IPS-NIHi11 (cell line): ENCODE results near the gene CAPZA1.
A peak's percentile ranks its signal among the peaks of the same experiment; 100 is the strongest.

Source experiments
- DNase-seq: peaks from one replicate; pipeline ENCODE4 v3.0.0; 2012; ENCODE audit warnings: mixed read lengths, low spot score

Gene CAPZA1

DNA sequence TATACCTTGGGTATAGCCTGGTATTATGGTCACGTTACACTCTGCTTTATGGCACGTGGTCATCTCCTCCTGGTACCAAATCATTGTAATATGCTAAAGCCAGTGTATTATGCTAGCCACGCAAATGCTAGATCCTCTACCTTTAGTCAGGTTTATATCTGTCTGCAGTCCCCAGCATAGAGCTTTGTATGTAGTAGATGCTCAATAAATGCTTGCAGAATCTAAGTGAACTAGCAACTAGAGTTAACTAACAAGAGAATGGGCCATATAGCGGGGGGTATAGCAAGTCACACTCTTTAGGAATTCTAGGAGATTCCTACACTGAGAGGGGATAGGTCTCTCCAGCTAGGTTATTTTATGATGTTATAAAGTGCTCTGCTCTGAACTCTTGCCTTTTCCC is 57.9 kb downstream of the CAPZA1 start:
- no peak for DNase-seq

DNA sequence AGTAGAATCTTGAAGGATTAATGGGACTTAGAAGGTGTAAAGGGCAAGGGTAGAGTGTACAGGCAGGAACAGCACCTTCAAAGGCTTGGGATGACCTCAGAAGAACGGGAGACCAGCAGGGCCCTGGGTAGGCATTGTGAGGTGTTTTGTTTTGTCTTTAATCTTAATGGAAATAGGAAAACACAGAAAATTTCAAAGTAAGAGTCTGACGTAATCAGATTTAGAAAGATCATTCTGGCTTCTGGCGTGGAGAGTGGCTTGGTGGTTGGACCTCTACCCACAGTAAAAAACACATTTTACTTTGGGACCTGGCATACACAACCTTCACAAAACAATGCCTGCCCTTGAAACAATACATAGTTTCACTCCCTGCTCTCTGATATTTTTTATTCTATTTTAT is 59.0 kb downstream of the CAPZA1 start:
- no peak for DNase-seq

DNA sequence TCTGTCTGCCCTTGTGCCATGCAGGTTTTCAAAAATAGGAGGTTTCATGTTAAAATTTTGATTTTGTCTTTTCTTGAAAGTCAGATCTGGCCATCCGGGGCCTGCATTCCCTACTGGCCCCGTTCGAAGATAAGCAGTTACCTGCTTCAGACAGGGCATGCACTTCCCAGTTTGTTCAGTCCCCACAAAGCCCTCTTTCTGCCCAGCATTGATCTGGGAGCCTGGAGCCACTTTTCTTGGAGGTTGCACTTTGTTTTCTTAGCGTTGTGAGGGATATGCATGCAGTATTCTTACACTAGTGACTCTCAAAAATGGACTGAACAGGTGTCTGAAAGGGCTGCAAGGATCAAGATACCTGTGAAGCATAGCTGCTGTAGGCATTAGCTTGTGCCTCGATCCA is 66.3 kb downstream of the CAPZA1 start:
- DNase-seq, result no peak

DNA sequence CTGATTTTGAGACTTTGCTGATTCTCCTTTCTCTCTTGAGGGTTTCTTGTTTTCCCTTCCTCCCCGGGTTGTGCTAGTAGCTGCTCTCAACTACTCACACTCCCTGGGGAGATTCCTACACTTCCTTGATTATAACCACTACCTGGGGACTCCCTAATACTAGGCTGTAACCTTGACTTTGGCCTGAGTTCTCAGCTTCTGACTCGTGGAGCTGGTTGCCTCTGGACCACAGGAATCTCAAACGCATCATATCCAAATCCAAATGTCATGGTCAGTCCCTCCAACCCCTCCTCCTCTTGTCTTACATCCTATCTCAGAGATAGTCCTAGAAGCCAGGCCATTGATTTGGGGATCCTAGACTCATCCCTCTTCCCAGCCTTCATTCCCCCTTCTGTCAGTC is 66.8 kb downstream of the CAPZA1 start:
- no peak for DNase-seq

DNA sequence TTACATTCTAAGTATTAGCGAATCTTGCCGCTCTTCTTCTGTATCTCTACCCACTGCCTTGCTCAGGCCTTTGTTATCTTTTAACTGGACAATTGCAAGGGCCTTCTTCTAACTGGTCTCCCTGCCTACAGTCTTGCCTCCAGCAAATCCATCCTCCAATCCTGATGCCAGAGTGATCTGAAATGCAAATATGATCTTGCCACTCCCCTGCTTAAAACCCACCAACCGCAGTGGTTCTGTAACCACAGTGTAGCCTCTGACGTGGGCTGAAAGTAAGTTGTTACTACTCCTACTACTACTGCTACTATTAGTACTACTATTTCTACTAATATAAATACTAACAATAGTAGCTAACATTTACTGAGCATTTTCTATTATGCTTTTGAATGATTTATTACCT is 67.2 kb downstream of the CAPZA1 start:
- DNase-seq, result no peak

DNA sequence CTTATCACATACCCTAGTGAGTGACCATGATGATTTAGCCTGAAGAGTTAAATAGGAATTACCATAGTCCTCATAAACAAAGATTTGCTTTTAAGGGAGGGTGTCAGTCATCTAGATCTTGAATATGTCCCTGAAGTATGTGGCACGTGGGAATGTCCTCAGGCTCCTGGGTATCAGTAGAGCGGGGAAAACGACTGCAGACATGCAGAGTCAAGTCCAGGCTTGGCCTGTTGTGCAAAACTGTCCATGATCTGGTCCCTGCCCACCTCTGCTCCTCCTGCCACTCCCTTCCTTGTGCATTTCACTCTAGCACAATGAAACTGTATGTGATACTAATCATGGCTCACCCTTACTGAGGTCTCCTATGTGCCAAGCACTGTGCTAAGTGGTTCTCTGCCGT is 67.7 kb downstream of the CAPZA1 start:
- no peak for DNase-seq

DNA sequence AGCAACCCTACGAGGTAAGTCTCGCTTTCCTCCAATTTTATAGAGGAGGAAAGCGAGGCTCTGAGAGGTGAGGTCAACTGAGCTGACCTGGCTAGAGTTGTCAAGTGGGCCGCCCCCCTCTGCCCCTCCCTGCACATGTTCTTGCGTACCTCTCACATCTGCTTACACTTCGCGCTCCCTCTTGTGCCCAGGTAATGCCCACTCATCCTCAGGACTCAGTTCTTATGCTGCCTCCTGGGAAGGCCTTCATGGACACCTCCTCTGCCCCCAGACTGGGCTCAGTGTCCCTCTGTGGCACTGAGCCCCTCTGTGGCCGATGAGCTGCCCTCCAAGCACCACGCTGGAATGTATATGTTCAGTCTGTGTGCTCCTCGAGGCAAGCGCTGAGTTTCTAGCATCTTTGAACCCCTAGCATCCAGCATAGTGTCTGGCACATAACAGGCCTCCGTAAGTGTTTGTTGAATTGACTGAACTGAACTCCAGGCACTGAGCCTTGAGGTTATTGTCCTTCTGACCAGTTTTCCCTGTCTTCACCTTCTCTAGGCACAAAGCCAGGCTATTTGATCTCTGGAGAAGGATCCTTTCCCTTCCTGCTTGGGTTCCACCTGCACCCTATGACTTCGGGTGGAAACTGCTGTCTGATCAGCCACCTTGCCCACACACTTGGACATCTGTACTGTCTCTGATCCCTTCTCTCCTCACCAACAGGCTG is 68.3 kb downstream of the CAPZA1 start:
- DNase-seq, result no peak

DNA sequence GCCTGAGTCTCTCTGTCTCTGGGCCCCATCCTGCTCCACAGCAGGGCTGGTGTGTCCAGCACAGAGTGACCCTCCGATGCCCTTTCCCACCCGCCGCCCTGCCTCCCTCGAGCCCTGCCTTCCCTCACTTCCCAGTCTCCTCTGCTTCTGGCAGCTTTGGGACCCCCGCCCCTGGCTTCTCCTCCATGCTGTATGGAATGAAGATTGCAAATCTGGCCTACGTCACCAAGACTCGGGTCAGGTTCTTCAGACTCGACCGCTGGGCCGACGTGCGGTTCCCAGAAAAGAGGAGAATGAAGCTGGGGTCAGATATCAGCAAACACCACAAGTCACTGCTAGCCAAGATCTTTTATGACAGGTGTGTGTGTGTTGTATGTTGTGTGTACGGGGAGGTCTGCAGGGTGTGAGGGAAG is 69.2 kb downstream of the CAPZA1 start:
- no peak for DNase-seq

DNA sequence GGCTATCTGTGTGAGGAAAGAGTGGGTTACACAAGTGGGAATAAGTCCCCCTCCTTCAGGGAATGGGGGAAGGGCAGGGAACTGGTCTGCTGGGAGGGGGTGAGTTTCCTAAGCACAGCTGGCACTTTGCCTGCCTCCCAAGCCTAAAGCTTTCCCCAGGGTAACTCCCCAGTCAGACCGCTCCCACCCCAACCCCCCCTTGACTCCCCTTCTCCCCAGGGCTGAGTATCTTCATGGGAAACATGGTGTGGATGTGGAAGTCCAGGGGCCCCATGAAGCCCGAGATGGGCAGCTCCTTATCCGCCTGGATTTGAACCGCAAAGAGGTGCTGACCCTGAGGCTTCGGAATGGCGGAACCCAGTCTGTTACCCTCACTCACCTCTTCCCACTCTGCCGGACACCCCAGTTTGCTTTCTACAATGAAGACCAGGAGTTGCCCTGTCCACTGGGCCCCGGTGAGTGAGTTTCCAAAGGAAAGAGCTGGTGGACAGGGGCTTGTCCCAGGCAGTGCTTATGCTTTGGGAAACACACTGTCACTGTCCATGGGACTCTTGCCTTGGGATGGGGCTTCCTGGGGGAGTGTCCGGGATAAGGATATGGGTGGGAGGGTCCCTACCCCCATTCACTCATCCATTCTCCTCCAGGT is 69.7 kb downstream of the CAPZA1 start:
- no peak for DNase-seq

DNA sequence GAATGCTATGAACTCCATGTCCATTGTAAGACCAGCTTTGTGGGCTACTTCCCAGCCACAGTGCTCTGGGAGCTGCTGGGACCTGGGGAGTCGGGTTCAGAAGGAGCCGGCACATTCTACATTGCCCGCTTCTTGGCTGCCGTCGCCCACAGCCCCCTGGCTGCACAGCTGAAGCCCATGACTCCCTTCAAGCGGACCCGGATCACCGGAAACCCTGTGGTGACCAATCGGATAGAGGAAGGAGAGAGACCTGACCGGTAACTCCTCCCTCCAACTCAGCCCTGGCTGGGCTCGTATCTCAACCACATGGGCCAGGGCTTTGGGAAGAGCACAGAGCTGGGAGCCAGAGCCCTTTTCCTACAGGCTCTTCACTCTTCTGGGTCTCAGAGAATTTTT is 70.2 kb downstream of the CAPZA1 start:
- DNase-seq, result no peak

DNA sequence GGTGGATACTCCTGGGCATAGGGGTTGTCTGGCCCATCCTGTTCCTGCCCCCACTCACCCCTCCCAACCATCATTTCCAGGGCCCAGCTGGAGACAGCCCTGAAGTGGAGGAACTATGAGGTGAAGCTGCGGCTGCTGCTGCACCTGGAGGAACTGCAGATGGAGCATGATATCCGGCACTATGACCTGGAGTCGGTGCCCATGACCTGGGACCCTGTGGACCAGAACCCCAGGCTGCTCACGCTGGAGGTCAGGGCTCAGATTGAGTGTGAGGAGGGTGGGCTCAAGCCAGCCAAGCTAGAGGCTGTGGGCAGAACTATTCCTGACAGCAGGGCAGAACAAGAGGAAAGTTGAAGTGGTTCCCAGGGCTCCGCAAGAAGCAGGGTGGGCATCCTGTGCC is 73.0 kb downstream of the CAPZA1 start:
- DNase-seq, result no peak

DNA sequence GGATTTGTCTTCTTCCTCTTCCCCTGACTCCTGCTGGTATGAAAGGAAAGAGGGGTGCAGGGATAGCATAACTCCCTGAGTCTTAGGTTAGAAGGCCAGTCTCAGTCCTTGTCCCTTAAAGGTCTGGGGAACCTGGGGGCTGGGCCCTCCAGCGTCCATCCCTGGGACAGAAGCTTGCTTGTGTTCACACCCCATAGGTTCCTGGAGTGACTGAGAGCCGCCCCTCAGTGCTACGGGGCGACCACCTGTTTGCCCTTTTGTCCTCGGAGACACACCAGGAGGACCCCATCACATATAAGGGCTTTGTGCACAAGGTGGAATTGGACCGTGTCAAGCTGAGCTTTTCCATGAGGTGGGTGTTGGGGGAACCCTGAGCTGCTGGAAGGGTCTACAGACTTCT is 74.2 kb downstream of the CAPZA1 start:
- DNase-seq, result no peak

DNA sequence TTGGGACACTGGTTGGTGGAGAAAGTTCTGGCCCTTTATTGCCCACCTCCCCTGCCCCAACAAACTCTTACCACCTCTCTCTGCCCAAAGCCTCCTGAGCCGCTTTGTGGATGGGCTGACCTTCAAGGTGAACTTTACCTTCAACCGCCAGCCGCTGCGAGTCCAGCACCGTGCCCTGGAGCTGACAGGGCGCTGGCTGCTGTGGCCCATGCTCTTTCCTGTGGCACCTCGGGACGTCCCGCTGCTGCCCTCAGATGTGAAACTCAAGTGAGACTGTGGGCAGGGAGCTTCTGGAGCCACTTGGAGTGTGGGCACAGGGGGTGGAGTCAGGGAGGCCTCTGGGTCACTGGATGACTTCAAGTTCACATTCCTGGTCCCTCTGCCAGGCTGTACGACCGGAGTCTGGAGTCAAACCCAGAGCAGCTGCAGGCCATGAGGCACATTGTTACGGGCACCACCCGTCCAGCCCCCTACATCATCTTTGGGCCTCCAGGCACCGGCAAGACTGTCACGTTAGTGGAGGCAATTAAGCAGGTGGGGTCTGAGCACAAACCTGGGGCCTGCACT is 74.8 kb downstream of the CAPZA1 start:
- no peak for DNase-seq

DNA sequence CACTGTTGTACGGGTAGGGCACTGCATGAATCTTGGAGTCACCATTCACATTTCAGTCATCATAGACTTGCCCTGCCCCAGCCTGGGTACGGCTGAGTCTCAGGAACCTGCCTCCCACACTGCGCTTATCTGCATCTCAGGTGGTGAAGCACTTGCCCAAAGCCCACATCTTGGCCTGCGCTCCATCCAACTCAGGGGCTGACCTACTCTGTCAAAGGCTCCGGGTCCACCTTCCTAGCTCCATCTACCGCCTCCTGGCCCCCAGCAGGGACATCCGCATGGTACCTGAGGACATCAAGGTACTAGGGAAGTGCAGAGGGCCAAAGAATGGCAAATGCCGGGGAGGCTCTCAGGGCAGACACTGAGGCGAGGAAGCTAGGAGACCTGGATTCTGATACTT is 75.6 kb downstream of the CAPZA1 start:
- DNase-seq, result no peak

DNA sequence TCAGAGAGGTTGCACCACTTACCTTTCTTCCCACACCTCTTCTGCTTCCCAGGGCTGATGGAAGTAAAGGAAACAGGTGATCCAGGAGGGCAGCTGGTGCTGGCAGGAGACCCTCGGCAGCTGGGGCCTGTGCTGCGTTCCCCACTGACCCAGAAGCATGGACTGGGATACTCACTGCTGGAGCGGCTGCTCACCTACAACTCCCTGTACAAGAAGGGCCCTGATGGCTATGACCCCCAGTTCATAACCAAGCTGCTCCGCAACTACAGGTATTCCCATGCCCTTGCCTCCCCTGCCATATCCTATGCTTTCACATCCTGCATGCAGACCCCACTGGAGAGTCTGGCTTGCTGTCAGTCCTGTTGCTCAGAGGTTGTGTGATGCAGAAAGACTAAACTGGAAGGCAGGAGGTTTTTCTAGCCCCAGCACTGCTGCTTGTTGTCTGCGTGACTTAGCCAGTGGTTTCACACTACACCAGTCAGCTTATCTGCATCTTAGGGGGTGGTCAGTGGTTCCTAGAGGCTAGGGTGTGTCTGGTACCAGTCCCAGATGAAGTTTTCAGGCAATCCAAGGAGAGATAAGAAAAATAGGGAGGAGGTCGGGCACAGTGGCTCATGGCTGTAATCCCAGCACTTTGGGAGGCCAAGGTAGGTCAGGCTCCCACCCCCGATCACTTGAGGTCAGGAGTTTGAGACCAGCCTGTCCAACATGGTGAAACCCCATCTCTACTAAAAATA is 77.1 kb downstream of the CAPZA1 start:
- DNase-seq, result no peak

DNA sequence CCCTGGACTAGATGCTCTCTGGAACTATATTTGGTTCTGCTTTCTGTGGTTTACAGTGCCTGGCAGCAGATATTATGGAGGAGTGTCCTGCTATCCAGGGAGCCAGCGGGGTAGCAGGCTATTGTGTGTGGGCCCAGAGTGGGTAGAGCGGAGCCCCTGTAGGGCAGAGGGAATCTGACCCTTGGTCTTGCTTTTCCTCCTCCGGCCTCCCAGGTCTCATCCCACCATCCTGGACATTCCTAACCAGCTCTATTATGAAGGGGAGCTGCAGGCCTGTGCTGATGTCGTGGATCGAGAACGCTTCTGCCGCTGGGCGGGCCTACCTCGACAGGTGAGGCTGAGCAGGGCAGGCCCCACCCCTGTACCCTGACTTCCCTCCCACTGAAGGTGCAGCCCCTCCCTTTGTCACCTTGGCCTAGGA is 78.2 kb downstream of the CAPZA1 start:
- DNase-seq, result no peak

DNA sequence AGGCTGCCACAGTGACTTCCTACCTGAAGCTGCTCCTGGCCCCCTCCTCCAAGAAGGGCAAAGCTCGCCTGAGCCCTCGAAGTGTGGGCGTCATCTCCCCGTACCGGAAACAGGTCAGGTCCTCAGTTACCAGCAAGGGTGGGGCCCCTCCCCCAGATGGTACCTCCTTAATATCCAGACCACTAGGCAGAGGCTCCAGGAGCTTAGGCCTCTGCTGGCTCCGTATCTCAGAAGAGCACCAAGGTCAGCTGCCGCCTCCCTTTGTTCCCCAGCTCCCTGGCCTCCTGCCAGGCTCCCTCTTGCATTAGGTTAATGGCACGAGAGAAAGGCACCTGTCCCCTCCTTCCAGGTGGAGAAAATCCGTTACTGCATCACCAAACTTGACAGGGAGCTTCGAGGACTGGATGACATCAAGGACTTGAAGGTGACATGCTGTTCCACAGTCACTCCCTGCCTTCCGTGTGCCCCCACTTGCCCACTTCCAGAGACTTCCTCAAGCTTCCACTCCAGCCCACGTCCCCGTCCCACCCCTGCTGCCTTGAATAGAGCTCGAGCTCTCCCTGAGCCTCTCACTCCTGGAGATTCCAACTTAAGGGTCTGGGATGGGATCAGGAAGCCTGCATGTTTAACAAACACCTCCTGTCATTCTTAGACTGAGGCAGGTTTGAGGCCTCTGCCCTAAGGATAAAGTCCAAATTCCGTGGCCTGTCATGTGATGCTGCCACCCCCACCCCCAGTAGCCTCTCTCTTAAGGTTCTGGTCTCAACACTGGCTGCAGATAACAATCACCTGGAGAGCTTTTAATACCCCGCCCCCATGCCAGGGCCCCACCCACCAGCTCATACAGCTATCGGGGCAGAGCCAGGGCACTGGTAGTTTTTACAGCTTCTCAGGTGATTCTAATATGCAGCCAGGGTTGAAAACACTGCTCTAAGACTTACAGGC is 79.0 kb downstream of the CAPZA1 start:
- no peak for DNase-seq

DNA sequence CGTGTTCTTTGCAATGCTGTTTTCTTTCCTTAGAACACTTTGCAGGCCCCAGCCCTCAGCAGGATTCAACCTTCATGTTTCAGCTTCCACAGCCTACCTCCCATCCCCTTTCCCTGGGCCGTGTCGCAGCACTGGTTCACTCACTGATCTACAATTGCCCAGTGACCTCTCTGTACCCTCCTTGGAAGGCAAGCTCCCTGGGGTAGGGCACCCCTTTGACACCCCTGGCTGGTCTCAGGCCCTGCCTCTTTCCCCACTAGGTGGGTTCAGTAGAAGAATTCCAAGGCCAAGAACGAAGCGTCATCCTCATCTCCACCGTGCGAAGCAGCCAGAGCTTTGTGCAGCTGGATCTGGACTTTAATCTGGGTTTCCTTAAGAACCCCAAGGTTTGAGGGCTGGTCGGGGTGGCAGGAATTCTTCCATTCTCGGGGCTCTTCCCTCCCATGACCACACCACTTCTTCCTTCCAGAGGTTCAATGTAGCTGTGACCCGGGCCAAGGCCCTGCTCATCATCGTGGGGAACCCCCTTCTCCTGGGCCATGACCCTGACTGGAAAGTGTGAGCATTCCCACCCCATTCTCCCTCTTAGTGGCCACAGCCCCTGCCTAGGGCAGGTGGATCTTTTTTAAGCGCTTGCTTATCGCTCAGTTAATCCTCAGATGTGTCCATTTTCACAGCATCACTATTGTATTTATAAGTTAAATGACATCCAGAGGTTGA is 80.0 kb downstream of the CAPZA1 start:
- DNase-seq, result no peak

DNA sequence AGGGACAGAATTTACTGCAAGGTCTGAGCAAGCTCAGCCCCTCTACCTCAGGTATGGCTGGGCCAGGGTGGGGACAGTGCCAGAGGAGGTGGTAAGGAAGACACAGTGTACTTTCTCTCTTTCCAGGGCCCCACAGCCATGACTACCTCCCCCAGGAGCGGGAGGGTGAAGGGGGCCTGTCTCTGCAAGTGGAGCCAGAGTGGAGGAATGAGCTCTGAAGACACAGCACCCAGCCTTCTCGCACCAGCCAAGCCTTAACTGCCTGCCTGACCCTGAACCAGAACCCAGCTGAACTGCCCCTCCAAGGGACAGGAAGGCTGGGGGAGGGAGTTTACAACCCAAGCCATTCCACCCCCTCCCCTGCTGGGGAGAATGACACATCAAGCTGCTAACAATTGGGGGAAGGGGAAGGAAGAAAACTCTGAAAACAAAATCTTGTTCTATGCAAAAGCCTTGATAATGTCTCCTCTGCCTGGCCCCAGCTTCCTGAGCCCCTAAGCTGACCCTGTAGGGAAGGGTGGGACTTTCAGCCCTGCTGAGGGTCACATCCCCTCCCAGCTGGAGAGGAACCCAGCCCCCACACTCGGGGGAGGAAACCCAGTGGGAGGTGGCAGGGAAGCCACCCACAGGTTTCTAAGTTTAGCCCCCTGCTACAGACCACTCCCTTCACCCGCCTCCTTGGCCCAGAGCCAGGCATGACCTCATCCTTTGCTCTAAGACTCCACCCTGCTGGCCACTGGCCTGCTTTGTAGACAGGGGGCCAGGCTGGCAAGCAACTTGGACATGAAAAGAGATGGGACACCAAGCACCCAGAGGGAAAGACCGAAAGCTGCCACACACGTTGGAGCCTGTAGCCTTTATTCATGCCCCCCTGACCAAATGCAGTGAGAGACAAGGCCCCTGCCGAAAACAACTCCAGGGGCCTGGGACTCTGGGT is 80.9 kb downstream of the CAPZA1 start:
- peak; percentile 74 for DNase-seq
